ENCODE results near the gene RAVER1. TPM values are rescaled to one million over a fixed set of nuclear protein-coding genes. Genes with fewer than 3 reads are reported as not detected.

The RAVER1 gene
- total and polyA plus RNA-seq, 9 of the 15 experiments (the other 6 are each of a cell fraction or from before 2014, with no cell fraction given), result 0.06 to 113 (median 7.0) TPM

- peaks cover 10% of the 10 kb centered on the region; the same call in 1 of the 2 replicates for H4K20me1 ChIP-seq (replicated peaks; ENCODE audit: control insufficient read depth, insufficient read depth, low read length)
- in situ Hi-C loops (cut with MboI) (no loop called here), intact Hi-C loops (cut with micrococcal nuclease) (loop anchor here (2.0 kb wide), 2 partner anchors 45 to 53 kb away; partner anchors contain the start of gene TYK2)
- H3K79me2 ChIP-seq (ENCODE audit: control insufficient read depth, insufficient read depth, low read length), result peaks cover 49% of the 10 kb centered on the region
- BruUV-seq (replicated peaks), result no TSS peak
- peak overlapping the region; percentile 45; the same call in 2 of the 3 replicates for H3K27ac ChIP-seq (ENCODE audit: extremely low read depth, low read depth, low read length)
- ATAC-seq, result no peak
- CTCF ChIA-PET (ENCODE audit: low intra/inter-chr PET ratio), result no interaction called here
- H3K4me1 ChIP-seq (replicated peaks in 1 of 2; ENCODE audit: control insufficient read depth in 2 of 2, insufficient read depth in 2 of 2, low read length in 2 of 2), result peaks cover 15 to 44% of the 10 kb centered on the region in 2 experiments; a peak in 4 of 5 replicates
- H2AFZ ChIP-seq (ENCODE audit: low read depth, low read length), result peak overlapping the region; percentile 81
- 51% methylated on average over 21 of the region's 26 CpGs for WGBS (ENCODE audit: insufficient coverage, low coverage, missing lambda C conversion rate)
- no peaks in the 10 kb centered on the region for H3K9me3 ChIP-seq (replicated peaks; ENCODE audit: control insufficient read depth, insufficient read depth, low read depth, low read length)
- H3K9ac ChIP-seq (ENCODE audit: insufficient read depth in 1 of 2, low read depth in 2 of 2, low read length in 2 of 2), result peak overlapping the region; percentile 51 to 99
- POLR2A ChIA-PET, result interaction anchor here (0.5 to 3.9 kb wide), 6 partner anchors 9 to 46 kb away, joined by 3 to 29 read pairs (median 9); partner anchors contain the start of genes ICAM5 and TYK2
- H3K27me3 ChIP-seq (ENCODE audit: control insufficient read depth in 2 of 2, insufficient read depth in 2 of 2, low read length in 2 of 2), result no peaks in the 10 kb centered on the region
- H3K9me1 ChIP-seq (ENCODE audit: control insufficient read depth, insufficient read depth, low read length), result no peaks in the 10 kb centered on the region
- no peak for FAIRE-seq
- peaks cover 17% of the 10 kb centered on the region for H3K36me3 ChIP-seq (ENCODE audit: control insufficient read depth, insufficient read depth, low read length)
- DNase-seq (ENCODE audit: extremely low read depth in 1 of 4, low spot score in 3 of 4), result no peak
- H3K4me2 ChIP-seq (ENCODE audit: insufficient read depth, low read length), result peak overlapping the region; percentile 92
- H3K4me3 ChIP-seq, result peak overlapping the region; percentile 93
- TF ChIP-seq ATF7 (IDR thresholded peaks at IDR 0.05) (no peak), POLR2H (tag; IDR thresholded peaks at IDR 0.05; ENCODE audit: low read depth) (no peak), CTCF (IDR thresholded peaks at IDR 0.05 in 2 of 3, conservative IDR thresholded peaks at IDR 0.05 in 1 of 3; ENCODE audit: insufficient read depth in 2 of 3, low read depth in 1 of 3, low read length in 3 of 3) (peak in 2 of 3 experiments; percentile 32 to 37; a peak in 3 of 6 replicates), CHD1 (IDR thresholded peaks at IDR 0.05; ENCODE audit: low read length) (no peak), GTF3C2 (IDR thresholded peaks at IDR 0.05; ENCODE audit: borderline replicate concordance, extremely low read depth, insufficient read length) (no peak), ZNF280A (IDR thresholded peaks at IDR 0.05; ENCODE audit: low read depth, partially characterized antibody) (no peak), TAL1 (IDR thresholded peaks at IDR 0.05) (no peak), E2F3 (CRISPR knock-in tag; IDR thresholded peaks at IDR 0.05) (no peak)
These were observed 2.1 kb upstream of the RAVER1 start for GRCh38 chr19:10335352-10335985.

All from K562 (cell line).